GM18867 (cell line): ENCODE results near the gene MYL9.

Experiments used
- ATAC-seq: cut with Tn5 transposase; IDR thresholded peaks from one replicate; pipeline ENCODE4 v1.9.1; 2021; ENCODE audit warnings: mild to moderate bottlenecking, moderate library complexity; ENCODE audit not compliant: unreplicated experiment

The MYL9 gene

GRCh38 chr20:36578356-36579041, 37.2 kb downstream of the MYL9 start:
- no peak for ATAC-seq

- no peak for ATAC-seq
Measured at GRCh38 chr20:36579996-36580545, 38.8 kb downstream of the MYL9 start.

GRCh38 chr20:36582322-36582721, 41.0 kb downstream of the MYL9 start:
- ATAC-seq, result no peak

GRCh38 chr20:36582821-36583220, 41.5 kb downstream of the MYL9 start:
- ATAC-seq, result no peak

DNA sequence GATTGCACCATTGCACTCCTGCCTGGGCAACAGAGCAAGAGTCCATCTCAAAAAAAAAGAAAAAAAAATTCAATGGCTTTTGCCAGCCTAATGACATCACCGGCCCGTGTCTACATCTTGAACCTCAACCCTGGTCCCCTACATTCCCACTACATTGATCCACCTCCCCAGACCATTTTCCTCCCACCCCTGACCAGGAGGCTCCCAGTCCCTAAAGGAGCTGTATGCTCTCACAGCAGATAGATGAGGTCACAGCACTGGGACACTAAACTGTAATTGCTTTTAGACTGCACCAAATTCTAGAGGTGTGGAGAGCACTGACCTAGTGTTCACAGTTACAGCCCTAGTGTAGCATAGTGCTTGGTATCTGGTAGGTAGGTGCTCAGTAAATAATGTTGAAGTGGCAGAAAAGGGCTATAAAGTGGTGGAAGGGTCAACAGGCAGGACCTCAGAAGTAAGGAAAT, 42.7 kb downstream of the MYL9 start:
- ATAC-seq, result no peak

DNA sequence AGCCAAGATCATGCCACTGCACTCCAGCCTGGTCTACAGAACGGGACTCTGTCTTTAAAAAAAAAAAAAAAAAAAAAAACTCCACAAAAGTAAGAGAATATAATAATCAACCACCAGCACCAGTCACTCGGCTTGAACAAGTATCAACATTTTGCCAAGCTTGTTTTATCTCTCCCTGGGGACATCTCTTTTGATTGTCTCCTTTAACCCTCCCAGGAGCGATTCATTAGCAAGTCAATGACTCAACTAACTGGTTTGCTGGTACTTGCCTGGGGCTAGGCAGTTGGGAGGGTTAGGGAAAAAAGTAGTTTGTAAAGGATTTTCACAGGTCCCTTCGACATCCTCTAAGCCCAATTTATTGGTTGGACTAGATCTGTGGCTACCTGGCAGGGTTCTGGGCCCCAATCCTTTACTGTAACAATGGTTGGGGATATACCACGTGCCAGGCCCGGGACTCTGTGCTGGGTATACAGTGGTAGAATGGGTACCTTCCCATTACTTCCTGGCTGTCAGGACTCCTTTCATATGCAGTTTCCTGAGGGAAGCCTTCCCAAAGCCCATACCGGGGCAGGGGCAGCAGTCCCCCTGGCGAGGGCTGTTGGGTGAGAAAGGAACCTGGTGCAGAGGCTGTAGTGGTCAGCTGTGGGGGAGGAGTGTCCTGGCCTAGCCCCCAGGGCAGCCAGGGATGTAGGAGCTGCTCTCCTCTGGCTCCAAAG, 44.2 kb downstream of the MYL9 start:
- ATAC-seq, result no peak

GRCh38 chr20:36587388-36588070, 46.2 kb downstream of the MYL9 start:
- no peak for ATAC-seq

DNA sequence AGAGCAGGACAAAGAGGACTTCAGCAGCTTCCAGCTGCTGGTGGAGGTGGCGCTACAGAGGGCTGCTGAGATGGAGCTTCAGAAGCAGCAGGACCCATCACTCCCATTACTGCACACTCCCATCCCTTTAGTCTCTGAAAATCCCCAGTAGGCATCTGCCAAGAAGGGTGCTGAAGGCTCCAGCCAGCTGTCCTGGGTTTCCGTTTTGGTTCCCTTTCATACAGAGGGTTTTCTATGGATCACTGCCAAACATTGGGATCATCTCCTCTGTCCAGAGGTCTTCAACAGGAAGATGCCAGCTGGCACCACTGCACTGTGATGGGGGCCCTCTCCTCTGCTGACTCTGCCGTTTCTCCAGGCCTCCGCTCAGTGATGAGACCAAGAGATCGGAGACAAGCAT, 50.0 kb downstream of the MYL9 start:
- no peak for ATAC-seq

DNA sequence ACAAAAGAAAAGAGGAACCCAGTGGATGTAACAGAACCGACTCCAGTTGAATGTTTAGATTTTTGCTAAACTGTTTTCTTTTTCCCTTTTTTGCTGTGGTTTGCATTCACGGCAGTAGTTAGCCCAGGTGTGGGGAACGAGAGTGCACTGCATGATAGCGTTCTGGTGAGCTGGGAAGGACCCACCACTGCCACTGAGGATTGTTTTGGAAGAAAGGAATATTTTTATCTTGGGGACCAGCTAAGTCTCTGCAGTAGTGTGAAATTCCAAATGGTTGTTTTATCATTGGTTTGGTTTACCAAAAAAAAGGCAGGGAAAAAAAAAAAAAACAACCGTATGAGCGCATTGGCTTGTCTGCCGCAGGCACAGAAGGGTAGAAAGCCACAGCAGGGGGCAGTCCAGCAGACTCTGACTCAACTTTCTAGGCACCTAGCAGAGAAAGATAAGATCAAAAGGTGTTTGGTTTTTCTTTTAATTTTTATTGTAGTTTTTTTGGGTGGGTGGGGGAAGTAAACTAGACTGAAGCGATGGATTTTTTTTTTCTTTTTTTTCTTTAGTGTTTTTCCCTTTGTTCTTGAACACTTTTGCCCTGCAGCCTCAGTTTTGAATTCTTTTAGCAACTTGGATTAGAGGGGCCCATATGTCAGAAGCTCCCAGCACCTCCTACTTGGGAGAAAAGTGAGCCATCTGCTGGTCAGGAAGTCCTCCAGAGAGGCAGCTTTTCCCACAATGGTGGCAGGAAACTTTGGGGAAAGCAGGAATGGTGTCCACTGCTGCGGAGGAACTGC, 50.7 kb downstream of the MYL9 start:
- no peak for ATAC-seq

DNA sequence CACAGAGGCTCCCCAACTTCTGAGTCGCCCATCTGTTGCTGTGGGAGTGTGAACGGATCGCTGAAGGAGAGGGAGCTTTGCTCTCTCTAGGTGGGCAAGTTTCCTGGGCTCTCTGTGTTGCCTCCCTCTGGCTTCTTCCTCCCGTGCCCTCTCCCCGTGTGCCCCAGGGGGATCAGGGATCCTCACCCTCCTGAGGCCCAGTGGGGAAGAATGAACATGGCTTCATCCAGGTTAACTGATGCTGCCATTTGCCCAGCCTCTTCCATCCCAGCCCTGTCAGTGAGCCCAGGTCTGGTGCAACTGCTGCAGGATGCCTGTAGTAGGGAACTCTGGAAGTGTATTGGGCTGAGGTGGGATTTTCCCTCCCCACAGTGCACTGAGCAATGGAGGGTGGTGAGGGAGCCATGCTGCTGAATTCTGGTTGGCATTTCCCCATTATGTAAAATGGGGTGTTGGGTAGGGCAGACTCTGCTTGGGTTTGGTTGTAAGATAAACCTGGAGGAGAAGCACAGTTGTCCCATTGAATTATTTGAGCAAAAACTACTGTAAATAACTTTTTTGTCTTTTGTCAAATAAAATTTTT, 52.1 kb downstream of the MYL9 start:
- no peak for ATAC-seq

GRCh38 chr20:36599912-36600345, 58.6 kb downstream of the MYL9 start:
- no peak for ATAC-seq
